Sigmoid colon (tissue), 4 donors: ENCODE results near the gene LPCAT2.

ENCODE experiments used
- EP300 ChIP-seq, 4 donors: sonication (generic); formaldehyde crosslinking; IDR thresholded peaks; one replicate each; pipeline ENCODE4 v1.6.1; 2017; ENCODE audit warnings: antibody characterized with exemption in 4 of 4
- POLR2A ChIP-seq, 2 donors: fragments of 450-650 bp; IDR thresholded peaks; one replicate each; pipeline ENCODE4 v1.6.1; 2016; ENCODE audit warnings: antibody characterized with exemption in 2 of 2, mild to moderate bottlenecking in 2 of 2, moderate library complexity in 2 of 2
- POLR2AphosphoS5 ChIP-seq, 4 donors: sonication (generic); formaldehyde crosslinking; IDR thresholded peaks; one replicate each; pipeline ENCODE4 v1.6.1; 2017; ENCODE audit warnings: antibody characterized with exemption in 4 of 4
- TF ChIP-seq, protein P1 (sequence below), 4 experiments: fragments of 450-650 bp in 3 of 4; fragments of 200-600 bp in 1 of 4; IDR thresholded peaks; one replicate each; pipeline ENCODE4 v1.5.1; 2016 to 2019; ENCODE audit warnings: antibody characterized with exemption in 4 of 4, mild to moderate bottlenecking in 3 of 4, moderate library complexity in 2 of 4

GRCh38 chr16:55506708-55507107 lies 2.2 kb upstream of the LPCAT2 start:
- TF ChIP-seq POLR2AphosphoS5 (IDR thresholded peaks at IDR 0.05) (no peak), EP300 (IDR thresholded peaks at IDR 0.05) (no peak), POLR2A (IDR thresholded peaks at IDR 0.05) (no peak)
- TF ChIP-seq, protein P1, sequence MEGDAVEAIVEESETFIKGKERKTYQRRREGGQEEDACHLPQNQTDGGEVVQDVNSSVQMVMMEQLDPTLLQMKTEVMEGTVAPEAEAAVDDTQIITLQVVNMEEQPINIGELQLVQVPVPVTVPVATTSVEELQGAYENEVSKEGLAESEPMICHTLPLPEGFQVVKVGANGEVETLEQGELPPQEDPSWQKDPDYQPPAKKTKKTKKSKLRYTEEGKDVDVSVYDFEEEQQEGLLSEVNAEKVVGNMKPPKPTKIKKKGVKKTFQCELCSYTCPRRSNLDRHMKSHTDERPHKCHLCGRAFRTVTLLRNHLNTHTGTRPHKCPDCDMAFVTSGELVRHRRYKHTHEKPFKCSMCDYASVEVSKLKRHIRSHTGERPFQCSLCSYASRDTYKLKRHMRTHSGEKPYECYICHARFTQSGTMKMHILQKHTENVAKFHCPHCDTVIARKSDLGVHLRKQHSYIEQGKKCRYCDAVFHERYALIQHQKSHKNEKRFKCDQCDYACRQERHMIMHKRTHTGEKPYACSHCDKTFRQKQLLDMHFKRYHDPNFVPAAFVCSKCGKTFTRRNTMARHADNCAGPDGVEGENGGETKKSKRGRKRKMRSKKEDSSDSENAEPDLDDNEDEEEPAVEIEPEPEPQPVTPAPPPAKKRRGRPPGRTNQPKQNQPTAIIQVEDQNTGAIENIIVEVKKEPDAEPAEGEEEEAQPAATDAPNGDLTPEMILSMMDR (IDR thresholded peaks at IDR 0.05): no peak
